Rectal smooth muscle tissue (tissue), 1 donor: ENCODE data around the gene PLEKHA7.
"Not testable (repeated sequence)": the region's sequence is repeated elsewhere in the genome, so short reads cannot be mapped to it uniquely, and the experiment has no call there.

Source experiments
- H3K27ac ChIP-seq: one replicate; pipeline ENCODE4 v1.7.0; 2013; ENCODE audit warnings: low read depth, low read length, inconsistent platforms
- H3K27me3 ChIP-seq: one replicate; pipeline ENCODE4 v1.7.0; 2013; ENCODE audit warnings: low read length; ENCODE audit not compliant: control insufficient read depth, insufficient read depth
- H3K36me3 ChIP-seq: one replicate; pipeline ENCODE4 v1.7.0; 2013; ENCODE audit warnings: low read length; ENCODE audit not compliant: control insufficient read depth, insufficient read depth
- H3K4me1 ChIP-seq: one replicate; pipeline ENCODE4 v1.7.0; 2013; ENCODE audit warnings: low read length; ENCODE audit not compliant: control insufficient read depth, insufficient read depth
- H3K4me3 ChIP-seq: one replicate; pipeline ENCODE4 v1.7.0; 2013; ENCODE audit warnings: low read length
- H3K9ac ChIP-seq: one replicate; pipeline ENCODE4 v1.7.0; 2013; ENCODE audit warnings: low read length

PLEKHA7 gene

GRCh38 chr11:16889010-16889409 is 125.2 kb downstream of the PLEKHA7 start:
- H3K36me3 ChIP-seq, H3K27ac ChIP-seq, H3K4me1 ChIP-seq, H3K27me3 ChIP-seq, H3K9ac ChIP-seq, H3K4me3 ChIP-seq: not testable (repeated sequence)

- not testable (repeated sequence) for H3K36me3 ChIP-seq, H3K9ac ChIP-seq, H3K4me1 ChIP-seq, H3K27me3 ChIP-seq, H3K27ac ChIP-seq, H3K4me3 ChIP-seq
Observed at GRCh38 chr11:16887887-16888286, 126.3 kb downstream of the PLEKHA7 start.

DNA sequence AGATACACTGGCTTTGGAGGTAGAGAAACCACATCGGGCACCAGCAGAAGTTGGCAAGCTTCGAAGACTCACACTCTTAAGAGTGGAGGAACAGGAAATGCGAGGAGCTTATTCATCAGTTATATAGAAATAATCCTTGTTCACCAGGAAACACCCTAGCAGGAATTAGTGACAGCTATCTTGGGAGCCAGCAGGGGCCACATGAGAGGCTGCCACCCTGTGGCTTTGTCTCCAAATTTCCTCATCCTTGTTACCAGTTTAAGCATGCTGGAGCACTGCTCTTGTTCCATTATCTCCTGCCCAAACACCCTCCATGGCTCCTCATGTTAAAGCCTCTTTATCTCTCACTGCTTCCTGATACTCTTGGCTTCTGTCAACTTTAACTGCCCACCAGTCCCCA is 131.0 kb downstream of the PLEKHA7 start:
- H3K9ac ChIP-seq = no peak overlapping the region
- H3K4me1 ChIP-seq = no peaks in the 10 kb centered on the region
- H3K4me3 ChIP-seq = no peak overlapping the region
- H3K27ac ChIP-seq = no peak overlapping the region
- no peaks in the 10 kb centered on the region for H3K27me3 ChIP-seq
- H3K36me3 ChIP-seq = no peaks in the 10 kb centered on the region

DNA sequence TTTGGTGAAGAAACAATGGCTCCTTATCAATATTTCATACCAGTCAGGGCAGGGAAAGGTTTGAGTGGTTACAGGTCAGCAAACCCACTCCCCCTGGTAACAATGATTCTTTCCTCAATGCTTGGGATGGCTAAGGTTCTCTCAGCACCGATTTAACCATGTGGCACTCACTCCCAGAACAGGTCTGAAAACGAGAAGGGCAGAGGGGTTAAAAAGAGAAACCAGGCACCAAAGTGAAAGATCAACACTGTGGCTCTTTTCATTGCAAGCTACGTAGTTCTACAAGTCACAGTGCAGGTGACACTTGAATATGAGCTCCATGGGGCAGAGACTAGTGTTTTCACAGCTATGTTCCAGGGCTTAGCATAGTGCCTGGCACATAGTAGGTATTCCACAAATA is 132.4 kb downstream of the PLEKHA7 start:
- Histone ChIP-seq H3K36me3 (no peaks in the 10 kb centered on the region), H3K9ac (no peak overlapping the region), H3K4me3 (no peak overlapping the region), H3K27ac (no peak overlapping the region), H3K27me3 (no peaks in the 10 kb centered on the region), H3K4me1 (no peaks in the 10 kb centered on the region)

- Histone ChIP-seq H3K4me1 (no peaks in the 10 kb centered on the region), H3K27ac (no peak overlapping the region), H3K36me3 (no peaks in the 10 kb centered on the region), H3K9ac (no peak overlapping the region), H3K4me3 (no peak overlapping the region), H3K27me3 (no peaks in the 10 kb centered on the region)
Observed at GRCh38 chr11:16881074-16881709, 133.0 kb downstream of the PLEKHA7 start.

GRCh38 chr11:16880184-16880801 is 133.9 kb downstream of the PLEKHA7 start:
- no peak overlapping the region for H3K27ac ChIP-seq
- no peaks in the 10 kb centered on the region for H3K4me1 ChIP-seq
- H3K36me3 ChIP-seq = no peaks in the 10 kb centered on the region
- H3K9ac ChIP-seq = no peak overlapping the region
- no peak overlapping the region for H3K4me3 ChIP-seq
- H3K27me3 ChIP-seq = no peaks in the 10 kb centered on the region

- Histone ChIP-seq H3K4me3 (no peak overlapping the region), H3K9ac (no peak overlapping the region), H3K4me1 (no peaks in the 10 kb centered on the region), H3K27ac (no peak overlapping the region), H3K36me3 (no peaks in the 10 kb centered on the region), H3K27me3 (no peaks in the 10 kb centered on the region)
Observed at GRCh38 chr11:16879690-16880089, 134.5 kb downstream of the PLEKHA7 start.

DNA sequence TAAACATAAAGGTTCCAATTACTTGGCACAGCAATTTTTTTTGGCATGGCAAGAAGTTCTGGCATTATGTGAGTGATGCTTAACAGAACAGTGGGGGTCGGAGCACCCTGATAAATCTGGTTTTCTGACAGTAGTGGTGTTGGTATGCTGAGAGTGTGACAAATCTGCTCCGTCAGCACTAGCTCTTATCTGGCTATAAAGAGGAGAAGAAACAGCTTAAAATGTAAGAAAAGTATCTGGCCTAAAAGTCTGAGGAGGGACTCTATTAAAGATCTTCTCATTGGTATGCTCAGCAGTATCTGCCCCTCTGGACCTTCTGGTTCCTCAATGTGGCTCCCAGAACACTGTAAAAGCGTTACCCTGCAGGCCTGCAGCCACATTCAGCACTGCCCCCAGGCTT is 137.4 kb downstream of the PLEKHA7 start:
- Histone ChIP-seq H3K9ac (no peak overlapping the region), H3K27me3 (no peaks in the 10 kb centered on the region), H3K27ac (no peak overlapping the region), H3K36me3 (no peaks in the 10 kb centered on the region), H3K4me3 (no peak overlapping the region), H3K4me1 (no peaks in the 10 kb centered on the region)

DNA sequence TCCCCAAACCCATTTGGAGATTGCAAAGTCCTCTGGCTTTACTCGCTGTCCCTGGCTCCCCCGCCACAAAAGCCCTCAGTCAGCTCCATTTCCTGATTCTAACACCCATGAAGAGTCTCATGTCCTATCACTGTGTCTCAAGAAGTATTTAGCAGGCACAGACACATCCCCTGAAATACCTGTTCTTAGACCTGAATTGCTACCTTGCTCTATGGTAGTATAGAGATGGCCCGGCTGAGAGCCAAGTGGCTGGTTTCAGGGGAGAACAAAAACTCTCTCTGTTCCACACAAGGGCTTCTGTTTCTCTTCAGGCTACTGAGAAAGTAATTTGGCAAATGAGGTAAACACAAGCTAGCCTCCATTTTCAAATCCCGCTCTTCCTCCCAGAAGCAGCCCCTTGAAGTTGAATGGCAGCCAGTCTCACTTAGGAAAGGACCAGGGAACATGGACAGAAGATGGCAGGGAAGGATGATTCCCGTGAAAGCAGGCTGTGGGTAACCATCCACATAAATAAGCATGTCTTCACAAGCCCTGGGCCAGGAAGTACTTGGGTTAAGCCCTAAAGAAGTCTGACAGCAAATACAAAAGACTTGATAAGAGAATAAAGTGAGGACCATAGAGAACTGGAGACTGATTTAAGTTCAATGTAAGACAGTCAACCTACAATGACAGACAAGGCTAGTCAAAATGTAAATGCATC is 138.0 kb downstream of the PLEKHA7 start:
- no peaks in the 10 kb centered on the region for H3K36me3 ChIP-seq
- no peaks in the 10 kb centered on the region for H3K27me3 ChIP-seq
- no peak overlapping the region for H3K27ac ChIP-seq
- H3K9ac ChIP-seq = no peak overlapping the region
- no peaks in the 10 kb centered on the region for H3K4me1 ChIP-seq
- H3K4me3 ChIP-seq = no peak overlapping the region

DNA sequence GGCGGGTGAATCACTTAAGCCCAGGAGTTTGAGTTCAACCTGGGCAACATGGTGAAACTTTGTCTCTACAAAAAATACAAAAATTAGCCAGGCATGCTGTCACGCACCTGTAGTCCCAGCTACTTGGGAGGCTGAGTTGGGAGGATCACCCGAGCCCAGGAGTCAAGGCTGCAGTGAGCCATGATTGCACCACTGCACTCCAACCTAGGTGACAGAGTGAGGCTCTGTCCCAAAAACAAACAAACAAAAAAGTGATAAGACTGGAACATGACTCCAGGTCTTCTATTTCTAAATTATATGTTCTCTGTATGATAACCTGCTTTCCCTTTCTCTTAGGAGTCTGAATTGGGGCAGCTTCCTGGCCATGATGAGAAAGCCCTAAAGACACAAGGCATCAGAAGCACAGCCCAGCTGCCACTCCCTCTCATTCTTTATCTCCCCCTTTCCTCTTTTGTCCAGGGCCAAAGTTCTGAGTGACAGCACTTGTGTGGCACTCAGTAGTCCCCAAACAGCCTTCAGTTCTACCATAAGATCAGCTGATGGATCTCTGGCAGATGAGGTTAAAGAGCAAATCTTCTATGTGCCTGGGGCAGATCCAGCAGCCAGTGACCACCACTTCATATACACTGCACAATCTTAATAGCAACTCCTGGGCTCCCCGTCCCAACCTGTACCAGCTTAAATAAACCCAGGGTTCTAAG is 139.8 kb downstream of the PLEKHA7 start:
- Histone ChIP-seq H3K27me3 (no peaks in the 10 kb centered on the region), H3K27ac (no peak overlapping the region), H3K4me3 (no peak overlapping the region), H3K9ac (no peak overlapping the region), H3K4me1 (no peaks in the 10 kb centered on the region), H3K36me3 (no peaks in the 10 kb centered on the region)

GRCh38 chr11:16873289-16873688 is 140.9 kb downstream of the PLEKHA7 start:
- no peaks in the 10 kb centered on the region for H3K4me1 ChIP-seq
- no peaks in the 10 kb centered on the region for H3K27me3 ChIP-seq
- no peaks in the 10 kb centered on the region for H3K36me3 ChIP-seq
- no peak overlapping the region for H3K4me3 ChIP-seq
- no peak overlapping the region for H3K27ac ChIP-seq
- H3K9ac ChIP-seq = no peak overlapping the region

DNA sequence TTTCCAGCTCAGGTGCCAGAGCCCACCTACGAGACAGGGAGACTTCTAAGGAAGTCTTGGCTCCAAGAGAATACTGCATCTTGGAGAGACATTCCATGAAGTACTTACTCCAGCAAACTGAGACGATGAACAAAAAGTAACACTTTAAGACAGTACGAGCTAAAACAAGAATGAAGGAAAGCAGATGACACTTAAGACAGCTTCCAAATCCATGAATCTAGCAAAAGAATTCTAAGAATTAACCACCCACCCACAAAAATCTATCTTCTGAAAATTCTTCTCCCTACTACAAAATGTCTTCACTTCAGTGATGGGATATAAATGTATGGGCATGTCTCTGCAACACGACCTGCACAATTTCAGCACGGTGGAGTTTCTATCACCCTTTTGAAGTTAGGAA is 142.8 kb downstream of the PLEKHA7 start:
- no peak overlapping the region for H3K9ac ChIP-seq
- H3K4me1 ChIP-seq = no peaks in the 10 kb centered on the region
- no peak overlapping the region for H3K4me3 ChIP-seq
- H3K27ac ChIP-seq = no peak overlapping the region
- H3K36me3 ChIP-seq = no peaks in the 10 kb centered on the region
- H3K27me3 ChIP-seq = no peaks in the 10 kb centered on the region
